ENCODE results near the gene C5. TPM values are rescaled to one million over a fixed set of nuclear protein-coding genes. Genes with fewer than 3 reads are reported as not detected.

Gene C5
- total and polyA plus RNA-seq, 2 experiments from 2014 or later: 0.31 TPM; not detected in 1

- TF ChIP-seq ZNF462 (CRISPR knock-in tag; IDR thresholded peaks at IDR 0.05) (no peak), REST (IDR thresholded peaks at IDR 0.05; ENCODE audit: unreplicated experiment) (no peak), ZNF331 (CRISPR knock-in tag; IDR thresholded peaks at IDR 0.05; ENCODE audit: low read depth) (no peak), STAT1 (IDR thresholded peaks at IDR 0.05; ENCODE audit: unreplicated experiment) (no peak)
Measured at GRCh38 chr9:120932086-120932823, 117.8 kb downstream of the C5 start (continued).

Measured in GM23338 (cell line).